Forelimb muscle (tissue), 1 donor: ENCODE measurements around the gene USB1. TPM values are rescaled to one million over a fixed set of nuclear protein-coding genes. Genes with fewer than 3 reads are reported as not detected.

ENCODE experiments used
- DNase-seq: peaks from one replicate; pipeline ENCODE4 v3.0.0-alpha.2; 2013; ENCODE audit warnings: low read depth
- polyA plus RNA-seq: library from polyadenylated mRNA; unstranded; fragments of 120-200 nt; gene quantifications from one replicate; pipeline ENCODE4 v1.2.1, GENCODE V29; 2013; ENCODE audit not compliant: insufficient read length

The USB1 gene
- polyA plus RNA-seq, 1 donor, result 13.8 TPM

DNA sequence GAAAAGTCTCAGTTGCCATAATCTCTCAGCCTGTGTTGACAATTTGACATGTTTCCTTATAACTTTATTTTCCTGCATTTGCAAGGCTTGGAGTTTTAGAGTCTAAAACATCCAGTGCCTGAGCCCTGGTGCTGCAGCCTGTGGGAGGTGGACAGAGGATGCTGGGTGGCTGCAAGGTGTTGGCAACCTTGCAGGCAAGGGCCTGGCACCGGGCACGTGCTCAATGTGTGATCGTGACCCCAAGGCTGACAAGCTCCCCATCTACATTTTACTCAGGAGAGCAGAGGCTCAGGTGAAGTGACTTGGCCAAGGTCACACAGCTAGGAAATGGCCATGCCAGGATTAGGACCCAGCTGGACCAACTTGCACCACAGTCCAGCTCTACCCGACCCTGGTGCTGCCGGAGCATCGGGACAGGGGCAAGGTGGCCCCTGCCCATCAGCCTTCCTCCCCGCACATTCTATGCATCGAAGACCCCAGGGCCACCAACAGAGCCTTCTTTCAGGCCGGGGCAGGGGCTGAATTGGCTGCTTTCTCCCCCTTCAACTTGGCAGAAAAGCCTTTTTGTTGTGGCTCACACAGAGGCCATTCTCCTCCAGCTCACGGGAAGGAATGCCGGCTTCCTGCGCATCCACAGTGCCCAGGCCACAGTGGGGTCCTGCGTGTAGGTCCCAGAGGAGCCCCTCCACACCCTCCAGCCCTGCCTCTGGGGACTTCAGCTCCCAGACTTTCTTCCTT lies 47.5 kb downstream of the USB1 start:
- DNase-seq, result no peak

GRCh38 chr16:58049232-58050185 lies 48.3 kb downstream of the USB1 start:
- no peak for DNase-seq

- no peak for DNase-seq
These were observed 50.1 kb downstream of the USB1 start for GRCh38 chr16:58051296-58051695.

DNA sequence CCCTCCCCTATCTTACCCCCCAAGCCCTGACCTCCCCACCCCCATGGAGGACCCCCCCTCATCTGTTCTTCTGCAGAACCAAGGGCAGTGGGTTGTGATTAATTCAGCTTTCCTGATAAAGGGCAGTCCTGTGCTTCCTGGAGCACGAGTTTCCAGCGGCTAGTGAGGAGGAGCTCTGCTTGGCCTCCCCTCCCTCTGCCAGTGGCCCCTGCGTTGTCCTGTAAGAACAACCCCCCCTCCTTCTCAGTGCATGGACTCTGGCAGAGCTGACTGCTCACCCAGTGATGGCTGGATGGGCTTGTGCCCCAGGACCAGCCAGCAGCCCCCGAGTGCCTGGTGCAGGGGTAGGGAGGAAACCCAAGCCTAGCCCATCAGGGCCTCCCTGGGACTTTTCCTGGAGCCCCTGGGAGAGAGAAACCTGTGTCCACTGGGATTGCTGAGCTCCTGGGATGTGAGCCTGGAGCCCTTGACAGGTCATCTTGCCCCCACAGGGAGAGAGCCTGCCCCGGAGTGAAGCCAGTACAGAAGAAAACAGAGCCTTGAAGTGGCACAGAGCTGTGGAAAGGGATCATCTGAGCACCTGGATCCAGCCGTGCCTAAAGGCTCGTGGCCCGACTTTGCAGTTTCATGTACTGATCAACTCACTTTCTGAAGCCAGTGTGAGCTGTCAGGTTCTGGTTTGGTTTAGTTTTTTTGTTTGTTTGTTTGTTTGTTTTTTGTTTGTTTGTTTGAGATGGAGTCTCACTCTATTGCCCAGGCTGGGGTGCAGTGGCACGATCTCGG lies 50.8 kb downstream of the USB1 start:
- no peak for DNase-seq

DNA sequence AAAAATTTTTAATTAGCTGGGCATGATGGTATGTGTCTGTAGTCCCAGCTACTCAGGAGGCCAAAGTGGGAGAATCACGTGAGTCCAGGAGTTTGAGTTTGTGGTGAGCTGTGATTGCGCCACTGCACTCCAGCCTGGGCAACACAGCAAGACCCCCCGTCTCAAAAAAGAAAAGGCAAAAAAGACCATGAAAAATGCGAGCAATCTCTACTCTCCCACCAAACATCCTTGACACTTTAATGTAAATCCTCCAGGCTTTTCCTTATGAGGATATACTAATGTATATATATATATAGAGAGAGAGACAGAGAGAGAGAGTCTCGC lies 52.4 kb downstream of the USB1 start:
- DNase-seq, result no peak

- no peak for DNase-seq
These were observed 53.1 kb downstream of the USB1 start for GRCh38 chr16:58054289-58054688.

GRCh38 chr16:58056580-58056979 lies 55.4 kb downstream of the USB1 start:
- no peak for DNase-seq

DNA sequence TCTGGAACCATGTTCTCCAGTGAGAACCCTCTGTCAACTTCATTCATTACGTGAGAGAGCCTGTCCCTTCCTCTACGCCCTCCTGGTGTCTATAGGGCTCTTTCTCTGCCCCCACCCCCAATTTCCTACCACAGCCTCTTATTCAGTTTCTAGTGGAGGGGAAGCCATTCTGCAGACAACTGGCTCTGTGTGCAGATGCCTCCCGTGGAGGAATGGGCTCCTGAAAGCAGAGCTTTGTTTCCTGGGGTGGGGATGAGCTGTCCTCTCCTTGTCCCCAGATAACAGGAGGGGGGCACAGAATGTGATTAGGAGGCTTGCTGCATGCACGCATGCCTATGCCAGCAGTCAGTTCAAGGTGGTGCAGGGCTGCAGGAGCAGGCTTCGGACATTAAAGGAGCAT lies 55.9 kb downstream of the USB1 start:
- no peak for DNase-seq

GRCh38 chr16:58057784-58058183 lies 56.6 kb downstream of the USB1 start:
- DNase-seq, result no peak

- DNase-seq, result no peak
These were observed 61.6 kb downstream of the USB1 start for GRCh38 chr16:58062821-58063220.

- DNase-seq, result no peak
These were observed 62.3 kb downstream of the USB1 start for GRCh38 chr16:58063377-58064076.

GRCh38 chr16:58070585-58070984 lies 69.4 kb downstream of the USB1 start:
- no peak for DNase-seq

Other genes starting within 250 kb of the USB1 start
- 15.2 TPM for gene KIFC3, start 198.9 kb upstream of the USB1 start, polyA plus RNA-seq
- 0.03 TPM for gene CNGB1, start 30.3 kb upstream of the USB1 start, polyA plus RNA-seq
- gene ZNF319, start 735 bp upstream of the USB1 start, polyA plus RNA-seq, result 5.8 TPM
- 24.4 TPM for gene MMP15, start 24.3 kb downstream of the USB1 start, polyA plus RNA-seq
- 48.9 TPM for gene CFAP20, start 128.0 kb downstream of the USB1 start, polyA plus RNA-seq
- gene CSNK2A2, start 196.7 kb downstream of the USB1 start, polyA plus RNA-seq, result 92.9 TPM